NCI-H1436 treated with DMSO at 0.1 percent for 48 hours (cell line): ENCODE measurements around the gene PRR5.
"Not testable (repeated sequence)": the region's sequence is repeated elsewhere in the genome, so short reads cannot be mapped to it uniquely, and the experiment has no call there.

Source experiments
- DNase-seq: peaks from one replicate; lab custom pipeline; 2025; lab: John Stamatoyannopoulos, UW

Gene PRR5

GRCh38 chr22:44735518-44736428, 33.8 kb downstream of the PRR5 start:
- DNase-seq = no peak

GRCh38 chr22:44736581-44737405, 34.8 kb downstream of the PRR5 start:
- no peak for DNase-seq

- DNase-seq = no peak
Measured at GRCh38 chr22:44737406-44738346, 35.7 kb downstream of the PRR5 start.

GRCh38 chr22:44738347-44738715, 36.3 kb downstream of the PRR5 start:
- DNase-seq = no peak

- no peak for DNase-seq
Measured at GRCh38 chr22:44739024-44739423, 37.0 kb downstream of the PRR5 start.

GRCh38 chr22:44739666-44740065, 37.7 kb downstream of the PRR5 start:
- not testable (repeated sequence) for DNase-seq

- DNase-seq = no peak
Measured at GRCh38 chr22:44740307-44740706, 38.3 kb downstream of the PRR5 start.

GRCh38 chr22:44741929-44742328, 39.9 kb downstream of the PRR5 start:
- DNase-seq = no peak

- DNase-seq = no peak
Measured at GRCh38 chr22:44743247-44743646, 41.2 kb downstream of the PRR5 start.

- DNase-seq = no peak
Measured at GRCh38 chr22:44743804-44744211, 41.8 kb downstream of the PRR5 start.

- no peak for DNase-seq
Measured at GRCh38 chr22:44745853-44746789, 44.1 kb downstream of the PRR5 start.

GRCh38 chr22:44747784-44748127, 45.8 kb downstream of the PRR5 start:
- DNase-seq = not testable (repeated sequence)

- no peak for DNase-seq
Measured at GRCh38 chr22:44748524-44748923, 46.5 kb downstream of the PRR5 start.

- no peak for DNase-seq
Measured at GRCh38 chr22:44750481-44750880, 48.5 kb downstream of the PRR5 start.

GRCh38 chr22:44752285-44753188, 50.5 kb downstream of the PRR5 start, which contains the start of gene ARHGAP8:
TSS of gene ARHGAP8 (plus strand) at chr22:44752575. CDS start at chr22:44786528, 33,953 bp downstream.
- no peak for DNase-seq

GRCh38 chr22:44753189-44754042, 51.4 kb downstream of the PRR5 start:
- DNase-seq = no peak

- no peak for DNase-seq
Measured at GRCh38 chr22:44754998-44755397, 53.0 kb downstream of the PRR5 start.

GRCh38 chr22:44755417-44755816, 53.4 kb downstream of the PRR5 start:
- no peak for DNase-seq

GRCh38 chr22:44755956-44756361, 54.0 kb downstream of the PRR5 start:
- no peak for DNase-seq
